Stimulated activated CD8-positive, alpha-beta memory T cell treated with anti-CD3 and anti-CD28 coated beads, Interleukin-7, amount 100 ng/mL, for 48 hours (primary cell): ENCODE data around the gene SPOCD1.

ENCODE experiments used
- DNase-seq, 2 donors: peaks; one replicate each; pipeline ENCODE4 v3.0.0-alpha.2; 2020; ENCODE audit warnings: low read depth in 1 of 2; ENCODE audit errors: extremely low read depth in 1 of 2

Gene SPOCD1

GRCh38 chr1:31801458-31801857 lies 14.4 kb downstream of the SPOCD1 start:
- no peak for DNase-seq

DNA sequence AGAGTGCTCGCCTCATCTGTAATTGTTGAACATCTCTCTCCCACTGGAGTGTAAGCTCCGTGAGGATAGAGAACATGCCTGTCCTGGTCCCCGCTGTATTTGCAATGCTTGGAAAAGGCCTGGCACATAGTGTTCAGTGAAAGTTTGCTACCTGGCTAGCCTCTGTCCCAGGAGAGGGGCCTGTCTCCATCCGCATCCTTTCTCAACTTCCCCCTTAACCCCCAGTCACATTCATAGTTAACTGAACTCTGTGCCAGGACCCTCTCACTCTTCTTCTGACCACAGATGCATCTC lies 15.2 kb downstream of the SPOCD1 start:
- no peak for DNase-seq

DNA sequence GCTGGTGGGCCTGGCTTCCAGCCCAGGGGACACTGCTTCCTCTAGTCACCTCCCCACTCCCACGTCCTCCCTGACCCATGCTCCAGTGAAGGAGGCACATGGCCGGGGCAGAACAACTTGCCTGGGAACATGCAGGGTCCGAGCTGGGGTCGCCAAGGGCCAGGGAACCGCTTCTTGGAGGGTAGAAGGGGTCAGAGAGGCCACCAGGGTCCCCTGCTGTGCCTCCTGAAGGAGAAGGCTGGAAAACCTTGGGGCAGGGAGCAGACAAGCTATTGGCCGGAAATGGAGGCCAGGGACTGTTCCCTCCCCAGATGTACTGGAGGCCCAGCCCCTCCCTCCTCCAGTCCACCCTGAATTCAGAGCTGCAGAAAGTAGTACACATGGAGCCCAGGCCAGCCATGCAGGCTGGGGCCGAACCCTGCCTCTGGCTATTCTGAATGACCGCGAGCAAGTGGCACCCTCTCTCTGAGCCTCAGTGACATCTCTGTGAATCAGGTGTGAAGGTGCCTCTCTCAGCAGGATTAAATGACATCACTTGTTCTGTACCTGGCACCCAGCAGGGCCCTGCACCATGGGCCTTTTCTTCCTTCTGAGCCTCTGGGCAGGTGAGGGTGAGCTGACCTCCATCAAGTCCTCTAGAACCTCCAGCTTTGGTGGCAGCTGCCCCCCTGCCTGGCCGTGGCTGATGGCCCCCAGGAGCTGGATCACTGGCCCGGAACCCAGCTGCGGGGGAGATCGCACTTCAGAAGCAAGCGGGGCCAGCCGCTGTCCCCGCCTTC lies 15.7 kb downstream of the SPOCD1 start:
- no peak for DNase-seq

DNA sequence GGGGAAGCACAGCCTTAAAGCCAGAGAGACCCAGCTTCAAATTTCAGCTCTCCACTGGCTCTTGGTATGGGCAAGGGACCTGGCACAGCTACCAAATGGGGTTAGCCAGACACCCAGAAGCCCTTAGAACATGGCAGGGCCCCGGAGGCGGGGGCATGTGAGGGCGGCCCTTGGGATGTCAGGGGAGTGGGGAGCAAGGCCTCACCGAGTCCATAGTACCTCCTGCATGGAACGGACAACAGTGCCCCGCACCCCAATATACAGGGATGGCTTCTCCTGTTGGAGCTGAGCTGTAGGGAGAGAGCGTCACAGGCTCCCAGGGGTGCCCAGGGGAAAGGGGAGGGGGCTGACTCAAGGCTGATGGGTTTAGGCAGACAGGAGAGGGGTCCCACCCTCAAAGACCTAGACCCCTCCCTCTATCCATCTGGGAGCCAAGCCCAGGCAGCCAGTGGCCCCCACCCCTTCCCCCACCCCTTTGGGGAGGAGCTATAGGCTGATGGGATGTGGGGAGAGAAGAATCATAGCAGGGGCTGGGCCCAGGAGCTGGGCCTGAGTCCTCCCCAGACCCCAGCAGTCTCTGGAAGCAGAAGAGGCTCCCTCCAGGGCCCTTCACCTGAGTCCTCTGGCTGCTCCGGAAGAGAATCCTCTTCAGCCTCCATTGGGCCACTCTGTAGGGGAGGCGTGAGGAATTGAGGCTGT lies 16.5 kb downstream of the SPOCD1 start:
- DNase-seq, result no peak

GRCh38 chr1:31798433-31799195 lies 17.2 kb downstream of the SPOCD1 start:
- peak in 1 of 2 donors; percentile 51 for DNase-seq

DNA sequence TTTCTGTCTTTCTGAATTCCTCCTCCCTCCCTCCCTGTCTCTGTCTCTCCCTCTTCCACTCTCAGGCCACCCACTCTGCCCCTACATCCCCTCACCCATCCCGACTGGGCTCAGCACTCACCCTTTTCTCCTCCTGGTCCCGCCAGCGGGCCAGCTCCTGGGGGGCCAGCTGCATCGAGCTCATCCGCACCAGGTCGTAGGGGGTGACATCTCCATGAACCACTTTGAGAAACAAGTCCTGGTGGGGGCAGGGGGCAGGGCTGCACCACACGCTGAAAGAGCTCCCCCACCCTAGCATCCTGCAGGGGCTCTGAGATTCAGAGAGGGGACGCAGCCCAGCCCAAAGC lies 17.8 kb downstream of the SPOCD1 start:
- DNase-seq, result no peak

- no peak for DNase-seq
These were observed 18.6 kb downstream of the SPOCD1 start for GRCh38 chr1:31797216-31797615.

- DNase-seq, result no peak
These were observed 19.1 kb downstream of the SPOCD1 start for GRCh38 chr1:31796707-31797106.

DNA sequence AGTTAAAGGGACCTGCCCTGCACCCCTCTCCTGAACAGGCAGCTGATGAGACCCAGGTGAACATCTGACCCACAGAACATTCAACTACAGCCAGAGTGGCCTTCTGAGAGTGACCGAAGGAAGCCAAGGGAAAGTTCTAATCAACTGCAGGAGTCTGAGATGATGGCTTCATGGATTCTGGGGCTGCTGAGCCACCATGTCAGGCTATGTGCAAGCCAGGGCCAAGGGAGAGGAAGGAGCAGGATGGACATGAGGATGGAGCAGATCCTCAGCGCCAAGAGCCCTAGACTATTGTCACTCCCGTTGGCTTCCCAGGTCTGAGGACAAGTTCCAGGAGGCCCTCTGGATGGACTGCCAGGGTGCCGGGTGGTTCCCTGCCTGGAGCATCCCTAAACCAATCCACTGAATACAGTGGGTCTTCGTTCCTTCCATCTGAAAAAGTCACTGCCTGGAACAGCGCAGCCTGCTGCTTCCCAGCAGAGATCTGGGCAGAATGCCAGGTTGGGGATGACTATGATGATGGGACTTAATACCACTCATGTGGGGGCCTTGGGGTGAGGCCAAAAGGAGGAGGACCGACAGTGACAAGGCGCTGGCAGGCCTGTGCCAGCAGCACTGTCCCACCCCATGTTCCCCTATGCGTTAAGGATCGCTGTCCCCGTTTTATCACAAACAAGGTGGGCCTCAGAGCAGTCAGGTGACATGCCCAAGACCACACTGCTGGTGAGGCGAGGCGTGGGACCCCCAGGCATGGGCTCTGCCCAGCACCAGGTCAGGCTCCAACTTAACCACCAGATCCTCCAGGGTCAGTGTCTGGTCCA lies 19.8 kb downstream of the SPOCD1 start:
- no peak for DNase-seq

GRCh38 chr1:31795096-31795675 lies 20.6 kb downstream of the SPOCD1 start:
- no peak for DNase-seq

DNA sequence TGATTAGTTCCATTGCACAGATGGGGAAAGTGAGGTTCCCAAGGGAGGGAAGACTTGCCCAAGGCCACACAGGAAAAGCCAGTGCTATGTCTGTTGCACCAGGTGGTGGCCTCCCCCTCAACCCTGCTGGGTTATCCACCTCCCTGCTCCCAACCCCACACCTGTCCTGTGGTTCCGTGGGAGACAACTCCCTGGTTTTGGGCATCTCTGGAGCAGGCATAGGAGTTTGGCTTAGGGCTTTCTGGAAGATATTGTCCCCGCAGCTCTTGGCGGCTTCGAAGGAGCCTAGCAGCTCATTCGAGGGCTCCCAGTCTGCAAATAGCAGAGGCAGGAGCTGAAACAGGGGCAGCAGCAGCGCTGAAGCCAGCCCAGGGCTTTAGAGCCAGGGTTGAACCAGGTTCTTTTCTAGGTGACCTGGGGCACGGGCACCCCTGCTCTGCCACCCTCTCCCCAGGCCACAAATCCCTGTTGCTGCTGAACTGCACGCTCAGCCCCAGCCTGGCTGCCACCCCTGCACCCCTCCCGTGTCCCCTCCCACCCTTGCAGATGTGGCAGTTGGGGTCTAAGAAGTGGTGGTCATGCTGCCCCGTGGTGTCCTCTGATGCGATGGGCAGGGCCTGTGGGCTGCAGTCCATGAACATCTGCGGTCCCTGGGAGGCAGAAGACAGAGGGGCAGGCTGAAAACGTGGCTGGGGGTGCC lies 22.1 kb downstream of the SPOCD1 start:
- DNase-seq, result no peak

GRCh38 chr1:31793086-31793485 lies 22.7 kb downstream of the SPOCD1 start:
- DNase-seq, result no peak

DNA sequence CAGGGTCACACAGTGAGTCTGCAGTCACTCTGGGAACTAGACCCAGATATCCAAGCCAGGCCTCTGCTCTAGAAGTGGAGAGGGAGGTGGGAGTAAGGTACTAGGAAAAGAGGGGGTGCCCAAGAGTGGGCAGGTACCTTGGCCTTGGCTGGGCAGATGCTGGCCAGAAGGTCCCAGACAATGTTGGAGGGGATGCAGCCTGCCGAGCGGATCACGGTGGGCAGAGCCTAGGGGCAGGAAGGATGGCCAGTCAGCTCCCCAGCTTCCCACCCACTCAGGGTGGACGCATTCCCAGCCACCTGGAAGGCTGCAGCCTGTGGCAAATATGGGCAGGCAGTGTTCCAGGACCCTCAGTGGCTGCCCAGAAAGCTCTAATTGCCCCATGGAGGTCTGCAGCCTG lies 23.3 kb downstream of the SPOCD1 start:
- DNase-seq, result no peak

GRCh38 chr1:31792116-31792515 lies 23.7 kb downstream of the SPOCD1 start:
- no peak for DNase-seq

- DNase-seq, result no peak
These were observed 24.5 kb downstream of the SPOCD1 start for GRCh38 chr1:31791131-31791858.

- DNase-seq, result no peak
These were observed 25.2 kb downstream of the SPOCD1 start for GRCh38 chr1:31790641-31791091.

DNA sequence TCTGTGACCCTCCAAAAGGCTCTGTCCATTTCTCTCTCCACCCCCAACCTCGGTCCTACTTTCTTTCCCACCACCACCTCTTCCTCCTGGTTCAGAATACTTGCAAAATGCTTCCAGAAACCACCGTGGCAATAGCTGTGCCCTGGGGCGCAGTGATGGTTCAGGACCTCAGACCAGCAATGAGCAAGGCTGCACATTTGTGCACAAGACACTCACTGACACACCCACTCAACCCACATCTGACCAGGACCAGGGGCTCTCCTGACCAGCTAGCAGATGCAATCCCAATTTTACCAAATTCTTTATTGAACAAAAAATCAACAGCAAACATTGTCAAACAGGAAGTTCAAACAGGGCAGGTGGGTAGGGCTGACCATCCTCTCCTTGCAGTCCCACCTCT lies 25.7 kb downstream of the SPOCD1 start:
- no peak for DNase-seq

DNA sequence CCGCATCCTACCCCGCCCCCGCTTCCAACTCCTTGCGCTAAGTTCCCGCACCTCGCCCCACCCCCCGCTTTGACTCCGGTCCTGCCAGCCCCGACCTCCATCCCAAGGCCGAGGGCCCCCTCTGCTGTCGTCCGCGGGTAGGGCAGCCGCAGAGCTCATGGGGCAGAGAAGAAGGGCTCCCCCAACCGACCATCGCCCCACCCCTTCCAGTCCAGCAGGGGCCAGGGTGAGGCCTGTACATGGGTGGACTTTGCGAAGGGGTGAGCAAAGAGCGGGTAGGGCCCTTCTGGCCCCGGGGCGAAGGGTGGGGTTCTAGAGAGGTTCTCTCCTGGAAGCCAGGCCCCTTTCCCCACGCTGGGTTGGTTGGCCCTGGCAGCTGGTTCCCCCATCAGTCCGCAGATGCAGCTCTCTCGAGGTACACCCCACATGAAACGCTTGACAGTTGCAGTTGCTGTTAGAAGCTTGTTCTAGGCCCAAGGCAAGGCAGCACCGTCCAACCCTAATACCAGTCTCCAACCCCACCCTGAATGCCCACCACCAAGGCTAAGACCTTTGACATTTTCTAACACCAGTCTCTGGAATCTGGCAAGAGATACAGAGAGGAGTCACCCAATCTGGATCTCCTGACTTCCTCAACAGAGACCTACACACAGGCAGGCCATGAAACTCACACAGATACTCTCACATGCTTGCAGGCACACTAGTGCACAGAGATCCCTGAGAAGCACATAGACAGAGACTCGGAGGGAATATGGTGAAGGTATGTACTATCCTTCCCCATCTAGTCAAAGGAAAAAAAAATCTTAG lies 26.4 kb downstream of the SPOCD1 start:
- DNase-seq, result peak; percentile 89 to 95

GRCh38 chr1:31788825-31789256 lies 27.0 kb downstream of the SPOCD1 start:
- no peak for DNase-seq
